GM20000 (cell line): ENCODE measurements around the gene COQ7.

Source experiments
- DNase-seq: peaks from one replicate; pipeline ENCODE4 v3.0.0; 2012; ENCODE audit warnings: low spot score
- TF ChIP-seq, protein P1 (sequence below): IDR thresholded peaks from 2 replicates; pipeline ENCODE4 v1.5.1; 2012; ENCODE audit warnings: mild to moderate bottlenecking, control low read depth; ENCODE audit errors: extremely low read depth, missing control alignments

Gene COQ7

DNA sequence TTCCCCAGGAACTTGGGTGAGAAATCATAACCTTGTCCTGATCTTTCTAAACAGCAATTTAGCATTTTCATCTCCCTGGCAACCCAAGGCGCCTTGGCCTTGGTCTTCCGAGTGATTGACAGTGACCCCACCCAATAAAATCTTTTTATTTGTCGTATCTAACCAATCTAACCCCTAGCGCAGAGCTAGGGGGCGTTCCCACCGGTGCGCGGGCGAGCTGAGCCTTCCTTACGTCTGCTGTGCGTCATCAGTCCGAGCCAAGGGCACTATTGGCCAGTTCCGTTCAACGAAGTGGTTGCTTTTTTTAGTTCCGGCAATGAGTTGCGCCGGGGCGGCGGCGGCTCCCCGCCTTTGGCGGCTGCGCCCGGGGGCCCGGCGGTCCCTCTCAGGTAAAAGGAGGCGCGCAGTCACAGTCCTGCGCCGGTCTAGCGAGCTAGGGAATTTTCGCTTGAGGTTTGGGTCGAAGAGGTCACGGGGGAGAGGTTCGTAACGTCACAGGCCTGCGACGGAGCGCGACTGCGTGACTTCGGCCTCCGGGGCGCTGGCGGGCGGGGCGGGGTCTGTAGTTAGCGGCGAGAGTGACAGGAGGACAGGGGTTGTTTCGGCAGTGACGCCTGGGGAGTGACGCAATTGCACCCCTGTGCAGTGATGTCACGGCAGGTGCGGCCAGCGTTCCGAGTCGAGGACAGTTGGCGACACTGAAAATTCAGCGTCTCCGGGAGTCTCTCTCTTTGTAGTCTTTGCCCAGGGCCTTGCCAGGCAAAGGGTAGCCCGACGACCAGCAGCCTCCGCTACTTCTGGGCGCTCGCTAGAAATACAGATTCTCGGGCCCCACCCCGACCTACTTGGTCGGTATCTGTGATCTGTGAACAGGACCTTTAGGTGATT, at the start of gene COQ7:
Gene COQ7, plus strand, starts transcription at position 266 of the 888 bp plus-strand sequence. Its CDS starts 51 bp downstream, at position 317.
- TF ChIP-seq, protein P1, sequence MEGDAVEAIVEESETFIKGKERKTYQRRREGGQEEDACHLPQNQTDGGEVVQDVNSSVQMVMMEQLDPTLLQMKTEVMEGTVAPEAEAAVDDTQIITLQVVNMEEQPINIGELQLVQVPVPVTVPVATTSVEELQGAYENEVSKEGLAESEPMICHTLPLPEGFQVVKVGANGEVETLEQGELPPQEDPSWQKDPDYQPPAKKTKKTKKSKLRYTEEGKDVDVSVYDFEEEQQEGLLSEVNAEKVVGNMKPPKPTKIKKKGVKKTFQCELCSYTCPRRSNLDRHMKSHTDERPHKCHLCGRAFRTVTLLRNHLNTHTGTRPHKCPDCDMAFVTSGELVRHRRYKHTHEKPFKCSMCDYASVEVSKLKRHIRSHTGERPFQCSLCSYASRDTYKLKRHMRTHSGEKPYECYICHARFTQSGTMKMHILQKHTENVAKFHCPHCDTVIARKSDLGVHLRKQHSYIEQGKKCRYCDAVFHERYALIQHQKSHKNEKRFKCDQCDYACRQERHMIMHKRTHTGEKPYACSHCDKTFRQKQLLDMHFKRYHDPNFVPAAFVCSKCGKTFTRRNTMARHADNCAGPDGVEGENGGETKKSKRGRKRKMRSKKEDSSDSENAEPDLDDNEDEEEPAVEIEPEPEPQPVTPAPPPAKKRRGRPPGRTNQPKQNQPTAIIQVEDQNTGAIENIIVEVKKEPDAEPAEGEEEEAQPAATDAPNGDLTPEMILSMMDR: no peak
- peak; percentile 95 for DNase-seq

DNA sequence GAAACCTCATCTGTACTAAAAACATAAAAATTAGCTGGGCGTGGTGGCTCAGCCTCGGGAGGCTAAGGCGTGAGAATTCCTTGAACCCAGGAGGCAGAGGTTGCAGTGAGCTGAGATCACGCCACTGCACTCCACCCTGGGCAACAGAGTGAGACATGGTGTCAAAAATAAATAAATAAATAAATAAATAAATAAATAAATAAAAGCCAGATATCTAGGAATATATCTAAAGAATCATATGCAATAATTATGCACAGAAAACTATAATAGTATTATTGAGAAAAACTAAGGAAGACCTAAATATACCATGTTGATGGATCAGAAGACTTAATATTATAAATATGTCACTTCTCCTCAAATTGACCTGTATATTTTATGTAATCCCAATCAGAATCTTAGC, 46.7 kb upstream of the COQ7 start:
- TF ChIP-seq, protein P1: no peak

DNA sequence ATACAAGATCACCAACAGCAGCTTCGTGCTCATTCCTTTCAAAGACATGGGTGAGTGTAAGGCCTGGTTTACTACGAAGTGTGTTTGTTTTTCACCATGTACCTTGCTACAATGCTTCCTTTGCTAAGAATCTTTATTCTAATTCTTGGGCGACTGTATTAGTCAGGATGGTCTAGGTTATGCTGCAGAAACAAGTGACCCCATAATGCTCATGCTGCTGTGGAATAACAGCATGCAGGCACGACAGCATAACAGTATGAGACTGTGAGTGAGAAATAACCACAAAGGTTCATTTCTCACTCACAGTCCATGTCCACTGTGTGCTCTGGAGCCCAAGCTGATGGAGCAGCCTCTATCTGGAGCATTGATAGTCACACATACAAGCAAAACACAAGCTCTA, 45.7 kb upstream of the COQ7 start:
- TF ChIP-seq, protein P1: no peak
- no peak for DNase-seq

More for the DNA sequence above, 46.7 kb upstream of the COQ7 start:
- no peak for DNase-seq

DNA sequence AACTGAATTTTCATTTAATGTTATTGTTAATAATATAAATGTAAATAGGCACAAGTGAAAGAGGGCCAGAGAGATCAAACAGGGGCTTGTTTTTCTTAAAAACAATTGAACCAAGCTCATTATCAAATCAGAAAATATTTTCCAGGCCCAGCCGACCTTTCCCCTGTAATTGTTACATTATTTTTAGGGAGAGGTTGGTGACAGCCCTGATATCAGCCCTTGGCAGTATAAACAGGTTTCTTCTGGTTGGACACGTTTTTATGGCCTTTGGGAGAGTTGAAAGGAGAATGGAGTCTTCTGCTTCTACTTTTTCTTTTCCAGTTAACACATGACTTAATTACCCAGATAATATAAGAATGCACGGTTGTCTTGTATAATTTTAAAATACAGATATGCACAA, 40.0 kb upstream of the COQ7 start:
- TF ChIP-seq, protein P1: no peak
- DNase-seq: no peak

DNA sequence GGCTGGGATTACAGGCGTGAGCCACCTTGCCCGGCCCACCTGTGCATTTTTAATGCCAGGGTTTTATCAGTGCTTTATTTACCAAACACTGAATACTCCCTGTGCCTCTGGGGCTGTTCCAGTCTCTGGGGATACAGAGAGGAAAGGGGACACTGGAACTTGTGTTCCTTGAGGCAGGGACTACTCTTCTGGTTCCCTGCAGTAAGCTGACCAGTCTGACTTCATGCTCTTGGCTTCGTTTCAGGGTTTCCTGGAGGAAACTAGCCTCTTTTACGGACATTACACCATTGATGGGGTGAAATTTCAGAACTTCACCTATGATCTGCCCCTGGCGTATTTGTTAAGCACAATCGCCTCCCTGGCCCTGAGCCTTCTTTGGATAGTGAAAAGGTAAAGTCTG, 37.4 kb upstream of the COQ7 start:
- no peak for DNase-seq
- TF ChIP-seq, protein P1: no peak

DNA sequence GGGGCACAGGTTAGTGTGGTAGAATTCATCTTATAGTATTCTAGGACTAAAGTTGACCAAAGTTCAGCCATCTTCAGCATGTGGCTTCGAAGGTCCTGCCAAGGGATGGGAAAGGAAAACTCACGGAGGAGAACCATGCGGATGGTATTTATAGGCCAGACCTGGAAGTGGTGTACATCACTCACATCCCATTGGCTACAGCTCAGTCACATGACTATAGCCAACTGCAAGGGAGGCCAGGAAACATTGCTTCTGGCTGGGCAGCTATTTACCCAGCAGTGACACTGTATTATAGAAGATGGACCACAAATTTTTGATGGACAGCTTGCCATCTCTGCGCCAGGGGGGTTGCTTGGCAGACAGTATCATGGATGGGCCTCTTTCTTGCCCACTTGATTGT, 35.7 kb upstream of the COQ7 start:
- TF ChIP-seq, protein P1: no peak

DNA sequence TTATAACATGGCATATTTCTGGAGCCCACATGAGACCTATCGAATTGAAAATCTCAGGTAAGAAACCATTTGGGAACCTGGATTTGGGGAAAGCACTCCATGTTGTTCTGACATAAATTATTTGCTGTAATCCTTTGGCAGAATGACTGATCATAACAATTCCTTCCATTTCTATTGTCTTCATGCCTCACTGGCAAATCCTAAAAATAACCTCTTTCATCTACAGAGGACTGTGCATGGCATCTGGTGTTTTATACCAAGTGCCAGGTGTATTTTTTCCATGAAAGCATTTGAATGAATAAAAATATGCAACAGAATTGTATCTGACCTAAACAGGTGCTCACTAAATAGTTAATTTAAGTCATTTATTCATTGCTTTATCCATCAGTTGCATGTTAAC, 33.7 kb upstream of the COQ7 start:
- TF ChIP-seq, protein P1: no peak
- no peak for DNase-seq

More for the DNA sequence above, 35.7 kb upstream of the COQ7 start:
- DNase-seq: no peak
